GM21515 (cell line): ENCODE data around the gene NKAIN1.
A peak's percentile ranks its signal among the peaks of the same experiment; 100 is the strongest.
"Not testable (repeated sequence)": the region's sequence is repeated elsewhere in the genome, so short reads cannot be mapped to it uniquely, and the experiment has no call there.

ENCODE experiments used
- ATAC-seq: cut with Tn5 transposase; IDR thresholded peaks from one replicate; pipeline ENCODE4 v1.9.1; 2021; ENCODE audit not compliant: unreplicated experiment

NKAIN1 gene

GRCh38 chr1:31154632-31155215 is 85.0 kb downstream of the NKAIN1 start:
- peak; percentile 35 for ATAC-seq

- ATAC-seq, result no peak
These were observed 85.6 kb downstream of the NKAIN1 start for GRCh38 chr1:31154000-31154631.

DNA sequence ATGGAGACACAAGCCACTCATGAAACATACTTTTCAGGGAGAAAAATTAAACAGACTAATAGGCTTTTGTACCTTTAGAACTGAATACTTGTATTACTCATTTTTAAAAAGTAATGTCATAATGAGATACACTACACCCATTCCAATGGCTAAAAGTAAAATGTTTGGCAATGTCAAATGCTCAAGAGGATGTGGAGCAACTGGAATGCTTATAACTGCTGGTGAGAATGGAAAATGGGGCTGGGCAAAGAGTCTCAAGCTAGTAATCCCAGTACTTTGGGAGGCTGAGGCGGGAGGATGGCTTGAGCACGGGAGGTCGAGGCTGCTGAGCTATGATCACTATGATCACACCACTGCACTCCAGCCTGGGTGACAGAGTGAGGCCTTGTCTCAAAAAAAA is 86.3 kb downstream of the NKAIN1 start:
- ATAC-seq, result no peak

DNA sequence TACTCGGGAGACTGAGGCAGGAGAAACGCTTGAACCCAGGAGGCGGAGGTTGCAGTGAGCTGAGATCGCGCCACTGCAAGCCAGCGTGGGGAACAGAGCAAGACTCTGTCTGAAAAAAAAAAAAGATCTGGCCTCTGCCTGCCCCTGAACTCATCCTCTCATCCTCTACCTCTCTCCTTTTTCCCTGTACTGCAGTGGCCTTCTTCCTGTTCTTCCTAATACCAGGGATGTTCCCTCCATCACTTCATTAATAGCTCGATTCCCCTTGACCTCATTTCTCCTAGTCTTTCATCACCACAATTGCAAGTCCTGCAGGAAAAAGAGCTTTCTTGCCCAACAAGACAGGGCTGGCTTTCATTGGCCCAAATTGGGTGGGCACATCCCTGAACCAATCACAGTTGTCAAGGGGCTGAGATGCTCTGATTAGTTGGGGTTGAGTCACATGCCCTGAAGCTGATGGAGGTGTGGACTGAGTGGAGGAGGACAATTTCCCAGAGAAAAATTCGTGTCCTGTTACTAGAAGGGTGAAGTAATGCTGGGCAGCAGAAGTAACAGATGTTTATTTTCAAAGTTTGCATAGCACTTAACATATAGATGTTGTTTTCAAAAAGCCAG is 87.4 kb downstream of the NKAIN1 start:
- ATAC-seq, result no peak

- no peak for ATAC-seq
These were observed 88.3 kb downstream of the NKAIN1 start for GRCh38 chr1:31151402-31151801.

GRCh38 chr1:31148409-31148808 is 91.3 kb downstream of the NKAIN1 start:
- no peak for ATAC-seq

- ATAC-seq, result no peak
These were observed 94.0 kb downstream of the NKAIN1 start for GRCh38 chr1:31145648-31146047.

GRCh38 chr1:31144442-31144841 is 95.2 kb downstream of the NKAIN1 start:
- ATAC-seq, result no peak

GRCh38 chr1:31143455-31143854 is 96.2 kb downstream of the NKAIN1 start:
- no peak for ATAC-seq

GRCh38 chr1:31142406-31142805 is 97.3 kb downstream of the NKAIN1 start:
- no peak for ATAC-seq

DNA sequence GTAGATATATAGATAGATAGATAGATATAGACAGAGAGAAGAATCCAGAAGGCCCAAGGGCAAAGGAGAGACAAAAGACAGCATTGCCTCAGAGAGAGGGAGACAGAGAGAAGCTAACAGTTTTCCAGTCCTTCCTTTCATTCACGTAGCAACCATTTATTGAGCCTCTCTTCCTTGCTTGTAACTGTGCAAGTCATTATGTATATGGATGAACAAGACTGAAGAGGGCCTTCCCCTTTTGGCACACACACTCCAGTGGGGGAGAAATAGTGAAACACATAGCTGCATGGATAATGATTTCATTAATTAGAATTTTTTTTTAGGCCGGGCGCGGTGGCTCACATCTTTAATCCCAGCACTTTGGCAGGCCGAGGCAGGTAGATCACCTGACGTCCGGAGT is 99.4 kb downstream of the NKAIN1 start:
- no peak for ATAC-seq

DNA sequence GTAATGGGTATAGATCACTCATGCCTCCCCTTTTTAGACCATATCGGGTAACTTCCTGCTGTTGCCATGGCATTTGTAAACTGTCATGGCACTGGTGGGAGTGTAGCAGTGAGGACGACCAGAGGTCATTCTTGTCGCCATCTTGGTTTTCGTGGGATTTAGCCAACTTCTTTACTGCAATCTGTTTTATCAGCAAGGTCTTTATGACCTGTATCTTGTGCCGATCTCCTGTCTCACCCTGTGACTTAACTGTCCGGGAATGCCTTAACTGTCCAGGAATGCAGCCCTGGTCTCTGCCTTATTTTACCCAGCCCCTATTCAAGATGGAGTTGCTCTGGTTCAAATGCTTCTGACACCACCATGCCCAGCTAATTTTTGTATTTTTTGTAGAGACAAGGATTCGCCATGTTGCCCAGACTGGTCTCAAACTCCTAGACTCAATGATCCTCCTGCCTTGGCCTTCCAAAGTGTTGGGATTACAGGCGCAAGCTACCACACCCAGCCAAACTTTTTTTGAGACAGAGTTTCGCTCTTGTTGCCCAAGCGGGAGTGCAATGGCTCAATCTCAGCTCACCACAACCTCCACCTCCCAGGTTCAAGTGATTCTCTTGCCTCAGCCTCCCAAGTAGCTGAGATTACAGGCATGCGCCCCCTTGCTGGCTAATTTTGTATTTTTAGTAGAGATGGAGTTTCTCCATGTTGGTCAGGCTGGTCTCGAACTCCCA is 100.7 kb downstream of the NKAIN1 start:
- ATAC-seq, result not testable (repeated sequence)

GRCh38 chr1:31137873-31138272 is 101.8 kb downstream of the NKAIN1 start:
- not testable (repeated sequence) for ATAC-seq

GRCh38 chr1:31135973-31136600 is 103.6 kb downstream of the NKAIN1 start:
- no peak for ATAC-seq

DNA sequence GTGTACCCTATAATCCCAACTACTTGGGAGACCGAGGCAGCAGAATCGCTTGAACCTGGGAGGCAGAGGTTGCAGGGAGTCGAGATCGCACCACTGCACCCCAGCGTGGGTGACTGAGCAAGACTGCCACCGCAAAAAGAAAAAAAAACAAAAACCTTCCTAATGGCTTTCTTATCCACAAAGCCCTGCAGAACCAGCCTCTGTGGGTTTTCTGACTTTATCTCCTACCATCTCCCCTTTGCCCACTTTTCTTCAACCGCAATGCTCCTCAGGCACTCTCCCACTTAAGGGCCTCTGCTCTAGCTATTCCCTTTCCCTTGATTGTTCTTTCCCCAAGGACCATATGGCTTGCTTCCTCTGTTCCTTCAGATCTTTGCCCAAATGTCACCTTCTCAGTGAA is 106.3 kb downstream of the NKAIN1 start:
- no peak for ATAC-seq
